GM23338 (cell line): ENCODE results near the gene TSPAN3. TPM values are rescaled to one million over a fixed set of nuclear protein-coding genes. Genes with fewer than 3 reads are reported as not detected.

ENCODE experiments used
- CREB1 ChIP-seq: fragments of 250-450 bp; sonication (Bioruptor Pico); IDR thresholded peaks from 2 replicates; pipeline ENCODE4 v1.5.0; 2020; ENCODE audit warnings: low read depth, mild to moderate bottlenecking, moderate library complexity
- EZH2 ChIP-seq: fragments of 200-600 bp; sonication (generic); IDR thresholded peaks from one replicate; pipeline ENCODE4 v1.8.0; 2017; ENCODE audit warnings: antibody characterized with exemption, mild to moderate bottlenecking, low read depth; ENCODE audit not compliant: unreplicated experiment
- EZH2phosphoT487 ChIP-seq: fragments of 200-600 bp; sonication (generic); IDR thresholded peaks from one replicate; pipeline ENCODE4 v1.8.1; 2018; ENCODE audit warnings: antibody characterized with exemption; ENCODE audit not compliant: unreplicated experiment
- JUNB ChIP-seq: IDR thresholded peaks from one replicate; pipeline ENCODE4 v1.6.1; 2016; ENCODE audit warnings: antibody characterized with exemption; ENCODE audit not compliant: unreplicated experiment
- POLR2AphosphoS5 ChIP-seq: IDR thresholded peaks from 2 replicates; pipeline ENCODE4 v1.6.1; 2016; ENCODE audit warnings: antibody characterized with exemption, low read depth
- STAT1 ChIP-seq: IDR thresholded peaks from one replicate; pipeline ENCODE4 v1.6.1; 2016; ENCODE audit warnings: antibody characterized with exemption; ENCODE audit not compliant: unreplicated experiment
- ZNF114 ChIP-seq: fragments of 250-450 bp; sonication (Bioruptor Pico); IDR thresholded peaks from 2 replicates; pipeline ENCODE4 v1.5.0; 2020; ENCODE audit warnings: mild to moderate bottlenecking, moderate library complexity
- polyA plus RNA-seq: library from polyadenylated mRNA; unstranded; fragments of >200 nt; fragmentation: Nextera tagmentation; extraction: Ambion mirVana; gene quantifications from 2 replicates; pipeline ENCODE4 v1.2.1, GENCODE V29; 2016
- total RNA-seq: library from RNA; depleted of rRNA; stranded (reverse); fragments of >200 nt; shearing (Covaris generic); gene quantifications from 2 replicates; pipeline ENCODE4 v1.2.3, GENCODE V29; 2014
- TF ChIP-seq, protein P1 (sequence below): fragments of 250-450 bp; sonication (Bioruptor Pico); IDR thresholded peaks from 2 replicates; pipeline ENCODE4 v1.5.0; 2020; ENCODE audit warnings: mild to moderate bottlenecking, moderate library complexity
- TF ChIP-seq, protein P2 (sequence below): IDR thresholded peaks from one replicate; pipeline ENCODE4 v1.6.1; 2018; ENCODE audit warnings: antibody characterized with exemption; ENCODE audit not compliant: unreplicated experiment

Gene TSPAN3
- total and polyA plus RNA-seq, 2 experiments from 2014 or later: 72.5 to 159 TPM

DNA sequence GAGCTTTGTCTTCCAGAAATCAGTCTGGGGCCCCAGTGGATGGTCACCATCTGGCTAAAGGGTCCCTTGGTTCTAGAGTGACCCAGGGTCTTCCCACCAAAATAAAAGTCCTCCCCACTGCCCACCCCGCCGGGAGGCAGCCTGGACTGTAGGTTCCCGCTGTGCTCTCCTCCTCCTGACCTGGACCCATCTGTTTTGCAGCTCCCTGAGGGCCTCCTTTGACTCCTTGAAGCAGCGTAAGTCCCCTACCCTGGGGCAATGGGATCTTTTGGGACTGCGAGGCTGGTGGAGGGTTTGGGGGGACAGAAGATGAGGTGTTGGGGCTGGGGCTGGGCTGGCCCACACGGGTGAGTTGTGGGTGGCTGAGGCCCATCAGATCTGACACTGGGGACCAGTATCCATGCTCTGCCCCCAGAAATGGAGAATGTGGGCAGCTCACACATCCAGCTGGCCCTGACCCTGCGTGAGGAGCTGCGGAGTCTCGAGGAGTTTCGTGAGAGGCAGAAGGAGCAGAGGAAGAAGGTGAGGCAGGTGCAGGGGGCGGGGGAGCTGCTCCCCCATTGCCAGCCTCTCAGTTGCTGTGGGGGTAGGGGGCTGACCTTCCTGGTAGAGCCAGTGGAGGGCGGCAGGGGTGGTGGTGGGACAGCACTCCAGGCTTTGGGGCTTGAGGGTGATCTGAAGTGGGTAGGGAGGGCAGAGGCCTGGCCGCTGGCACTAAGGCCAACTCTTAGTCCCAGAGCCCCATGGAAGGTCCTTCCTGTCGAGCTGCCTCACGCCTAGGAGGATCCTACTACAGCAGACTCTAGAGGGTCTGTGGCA lies 45.6 kb downstream of the TSPAN3 start (continued):
- TF ChIP-seq, protein P1, sequence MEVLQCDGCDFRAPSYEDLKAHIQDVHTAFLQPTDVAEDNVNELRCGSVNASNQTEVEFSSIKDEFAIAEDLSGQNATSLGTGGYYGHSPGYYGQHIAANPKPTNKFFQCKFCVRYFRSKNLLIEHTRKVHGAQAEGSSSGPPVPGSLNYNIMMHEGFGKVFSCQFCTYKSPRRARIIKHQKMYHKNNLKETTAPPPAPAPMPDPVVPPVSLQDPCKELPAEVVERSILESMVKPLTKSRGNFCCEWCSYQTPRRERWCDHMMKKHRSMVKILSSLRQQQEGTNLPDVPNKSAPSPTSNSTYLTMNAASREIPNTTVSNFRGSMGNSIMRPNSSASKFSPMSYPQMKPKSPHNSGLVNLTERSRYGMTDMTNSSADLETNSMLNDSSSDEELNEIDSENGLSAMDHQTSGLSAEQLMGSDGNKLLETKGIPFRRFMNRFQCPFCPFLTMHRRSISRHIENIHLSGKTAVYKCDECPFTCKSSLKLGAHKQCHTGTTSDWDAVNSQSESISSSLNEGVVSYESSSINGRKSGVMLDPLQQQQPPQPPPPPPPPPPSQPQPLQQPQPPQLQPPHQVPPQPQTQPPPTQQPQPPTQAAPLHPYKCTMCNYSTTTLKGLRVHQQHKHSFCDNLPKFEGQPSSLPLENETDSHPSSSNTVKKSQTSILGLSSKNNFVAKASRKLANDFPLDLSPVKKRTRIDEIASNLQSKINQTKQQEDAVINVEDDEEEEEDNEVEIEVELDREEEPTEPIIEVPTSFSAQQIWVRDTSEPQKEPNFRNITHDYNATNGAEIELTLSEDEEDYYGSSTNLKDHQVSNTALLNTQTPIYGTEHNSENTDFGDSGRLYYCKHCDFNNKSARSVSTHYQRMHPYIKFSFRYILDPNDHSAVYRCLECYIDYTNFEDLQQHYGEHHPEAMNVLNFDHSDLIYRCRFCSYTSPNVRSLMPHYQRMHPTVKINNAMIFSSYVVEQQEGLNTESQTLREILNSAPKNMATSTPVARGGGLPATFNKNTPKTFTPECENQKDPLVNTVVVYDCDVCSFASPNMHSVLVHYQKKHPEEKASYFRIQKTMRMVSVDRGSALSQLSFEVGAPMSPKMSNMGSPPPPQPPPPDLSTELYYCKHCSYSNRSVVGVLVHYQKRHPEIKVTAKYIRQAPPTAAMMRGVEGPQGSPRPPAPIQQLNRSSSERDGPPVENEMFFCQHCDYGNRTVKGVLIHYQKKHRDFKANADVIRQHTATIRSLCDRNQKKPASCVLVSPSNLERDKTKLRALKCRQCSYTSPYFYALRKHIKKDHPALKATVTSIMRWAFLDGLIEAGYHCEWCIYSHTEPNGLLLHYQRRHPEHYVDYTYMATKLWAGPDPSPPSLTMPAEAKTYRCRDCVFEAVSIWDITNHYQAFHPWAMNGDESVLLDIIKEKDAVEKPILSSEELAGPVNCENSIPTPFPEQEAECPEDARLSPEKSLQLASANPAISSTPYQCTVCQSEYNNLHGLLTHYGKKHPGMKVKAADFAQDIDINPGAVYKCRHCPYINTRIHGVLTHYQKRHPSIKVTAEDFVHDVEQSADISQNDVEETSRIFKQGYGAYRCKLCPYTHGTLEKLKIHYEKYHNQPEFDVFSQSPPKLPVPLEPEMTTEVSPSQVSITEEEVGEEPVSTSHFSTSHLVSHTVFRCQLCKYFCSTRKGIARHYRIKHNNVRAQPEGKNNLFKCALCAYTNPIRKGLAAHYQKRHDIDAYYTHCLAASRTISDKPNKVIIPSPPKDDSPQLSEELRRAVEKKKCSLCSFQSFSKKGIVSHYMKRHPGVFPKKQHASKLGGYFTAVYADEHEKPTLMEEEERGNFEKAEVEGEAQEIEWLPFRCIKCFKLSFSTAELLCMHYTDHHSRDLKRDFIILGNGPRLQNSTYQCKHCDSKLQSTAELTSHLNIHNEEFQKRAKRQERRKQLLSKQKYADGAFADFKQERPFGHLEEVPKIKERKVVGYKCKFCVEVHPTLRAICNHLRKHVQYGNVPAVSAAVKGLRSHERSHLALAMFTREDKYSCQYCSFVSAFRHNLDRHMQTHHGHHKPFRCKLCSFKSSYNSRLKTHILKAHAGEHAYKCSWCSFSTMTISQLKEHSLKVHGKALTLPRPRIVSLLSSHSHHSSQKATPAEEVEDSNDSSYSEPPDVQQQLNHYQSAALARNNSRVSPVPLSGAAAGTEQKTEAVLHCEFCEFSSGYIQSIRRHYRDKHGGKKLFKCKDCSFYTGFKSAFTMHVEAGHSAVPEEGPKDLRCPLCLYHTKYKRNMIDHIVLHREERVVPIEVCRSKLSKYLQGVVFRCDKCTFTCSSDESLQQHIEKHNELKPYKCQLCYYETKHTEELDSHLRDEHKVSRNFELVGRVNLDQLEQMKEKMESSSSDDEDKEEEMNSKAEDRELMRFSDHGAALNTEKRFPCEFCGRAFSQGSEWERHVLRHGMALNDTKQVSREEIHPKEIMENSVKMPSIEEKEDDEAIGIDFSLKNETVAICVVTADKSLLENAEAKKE (CRISPR knock-in tag): no peak
- no peak for TF ChIP-seq EZH2
- TF ChIP-seq EZH2phosphoT487: no peak
- TF ChIP-seq, protein P2, sequence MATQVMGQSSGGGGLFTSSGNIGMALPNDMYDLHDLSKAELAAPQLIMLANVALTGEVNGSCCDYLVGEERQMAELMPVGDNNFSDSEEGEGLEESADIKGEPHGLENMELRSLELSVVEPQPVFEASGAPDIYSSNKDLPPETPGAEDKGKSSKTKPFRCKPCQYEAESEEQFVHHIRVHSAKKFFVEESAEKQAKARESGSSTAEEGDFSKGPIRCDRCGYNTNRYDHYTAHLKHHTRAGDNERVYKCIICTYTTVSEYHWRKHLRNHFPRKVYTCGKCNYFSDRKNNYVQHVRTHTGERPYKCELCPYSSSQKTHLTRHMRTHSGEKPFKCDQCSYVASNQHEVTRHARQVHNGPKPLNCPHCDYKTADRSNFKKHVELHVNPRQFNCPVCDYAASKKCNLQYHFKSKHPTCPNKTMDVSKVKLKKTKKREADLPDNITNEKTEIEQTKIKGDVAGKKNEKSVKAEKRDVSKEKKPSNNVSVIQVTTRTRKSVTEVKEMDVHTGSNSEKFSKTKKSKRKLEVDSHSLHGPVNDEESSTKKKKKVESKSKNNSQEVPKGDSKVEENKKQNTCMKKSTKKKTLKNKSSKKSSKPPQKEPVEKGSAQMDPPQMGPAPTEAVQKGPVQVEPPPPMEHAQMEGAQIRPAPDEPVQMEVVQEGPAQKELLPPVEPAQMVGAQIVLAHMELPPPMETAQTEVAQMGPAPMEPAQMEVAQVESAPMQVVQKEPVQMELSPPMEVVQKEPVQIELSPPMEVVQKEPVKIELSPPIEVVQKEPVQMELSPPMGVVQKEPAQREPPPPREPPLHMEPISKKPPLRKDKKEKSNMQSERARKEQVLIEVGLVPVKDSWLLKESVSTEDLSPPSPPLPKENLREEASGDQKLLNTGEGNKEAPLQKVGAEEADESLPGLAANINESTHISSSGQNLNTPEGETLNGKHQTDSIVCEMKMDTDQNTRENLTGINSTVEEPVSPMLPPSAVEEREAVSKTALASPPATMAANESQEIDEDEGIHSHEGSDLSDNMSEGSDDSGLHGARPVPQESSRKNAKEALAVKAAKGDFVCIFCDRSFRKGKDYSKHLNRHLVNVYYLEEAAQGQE: no peak
- TF ChIP-seq STAT1: no peak
- no peak for TF ChIP-seq CREB1 (CRISPR knock-in tag)
- TF ChIP-seq ZNF114 (CRISPR knock-in tag): no peak
- no peak for TF ChIP-seq JUNB
- TF ChIP-seq POLR2AphosphoS5: no peak
